Thyroid gland (tissue), 4 donors: ENCODE measurements around the gene EML6.

Source experiments
- CTCF ChIP-seq, 6 experiments: fragments of 200-600 bp in 3 of 6; fragments of 450-650 bp in 3 of 6; sonication (generic) in 3 of 6; IDR thresholded peaks; one replicate each; pipeline ENCODE4 v1.5.1; 2016 to 2019; ENCODE audit warnings: antibody characterized with exemption in 6 of 6, mild to moderate bottlenecking in 2 of 6, inconsistent platforms in 1 of 6, moderate library complexity in 1 of 6
- POLR2A ChIP-seq, 2 donors: fragments of 450-650 bp; IDR thresholded peaks; one replicate each; pipeline ENCODE4 v1.6.1; 2017; ENCODE audit warnings: antibody characterized with exemption in 2 of 2, mild to moderate bottlenecking in 2 of 2, moderate library complexity in 1 of 2

DNA sequence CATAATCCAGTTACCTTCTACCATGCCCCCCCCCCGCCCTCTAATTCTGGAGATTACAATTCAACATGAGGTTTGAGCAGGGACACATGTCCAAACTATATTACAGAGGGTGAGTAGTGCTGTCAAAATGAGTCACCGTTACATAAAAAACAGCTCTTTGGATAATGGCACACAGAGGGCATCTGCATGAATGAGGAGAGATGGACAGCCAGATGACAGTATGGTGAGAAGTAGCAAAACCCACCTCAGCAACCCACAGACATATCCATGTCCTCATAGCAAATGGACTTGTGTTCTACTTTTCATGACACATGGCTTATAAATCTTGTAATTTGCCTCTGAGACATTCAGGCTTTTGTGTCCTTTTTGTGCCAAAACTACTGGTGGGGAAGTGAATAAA lies 132.0 kb downstream of the EML6 start:
- TF ChIP-seq CTCF (IDR thresholded peaks at IDR 0.05) = no peak
- TF ChIP-seq POLR2A (IDR thresholded peaks at IDR 0.05) = no peak
